Right atrium auricular region (tissue), 2 donors: ENCODE data around the gene IL21R. TPM values are rescaled to one million over a fixed set of nuclear protein-coding genes. Genes with fewer than 3 reads are reported as not detected.

Experiments
- DNase-seq: peaks from one replicate; pipeline ENCODE4 v3.0.0-alpha.2; 2019; ENCODE audit warnings: low spot score
- H3K27ac ChIP-seq, 2 donors: fragments of 200-600 bp; sonication (generic); 1 replicate in 1 of 2; 2 replicates in 1 of 2; pipeline ENCODE4 v1.5.1; 2016 to 2019
- H3K27me3 ChIP-seq, 2 donors: fragments of 200-600 bp; sonication (generic); one replicate each; pipeline versions ENCODE4 v1.5.1 to v1.6.0; 2017 to 2019
- H3K36me3 ChIP-seq: fragments of 200-600 bp; sonication (generic); one replicate; pipeline ENCODE4 v1.5.1; 2016
- H3K4me1 ChIP-seq, 2 donors: fragments of 200-600 bp; sonication (generic); one replicate each; pipeline versions ENCODE4 v1.5.1 to v1.6.0; 2017 to 2019
- H3K4me3 ChIP-seq, 2 donors: fragments of 200-600 bp; sonication (generic); 1 replicate in 1 of 2; 2 replicates in 1 of 2; pipeline ENCODE4 v1.5.1; 2017 to 2019; ENCODE audit warnings: mild to moderate bottlenecking in 1 of 2, moderate library complexity in 1 of 2
- H3K9me3 ChIP-seq, 2 donors: fragments of 200-600 bp; sonication (generic); one replicate each; pipeline ENCODE4 v1.5.1; 2019
- CTCF ChIP-seq, 2 donors: fragments of 200-600 bp; sonication (generic); IDR thresholded peaks; one replicate each; pipeline ENCODE4 v1.5.1; 2019; ENCODE audit warnings: antibody characterized with exemption in 2 of 2
- total RNA-seq, 2 donors: library from RNA; depleted of rRNA; stranded (reverse); fragments of >200 nt; gene quantifications; one replicate each; pipeline ENCODE4 v1.1.0, GENCODE V29; 2016

Gene IL21R
- total RNA-seq, 2 donors from 2014 or later, result 0.07 to 1.3 TPM

GRCh38 chr16:27476240-27476639, 74.3 kb downstream of the IL21R start:
- H3K27me3 ChIP-seq, result no peaks in the 10 kb centered on the region
- no peak for DNase-seq
- H3K36me3 ChIP-seq, result peaks cover 85% of the 10 kb centered on the region
- no peaks in the 10 kb centered on the region for H3K4me1 ChIP-seq
- H3K9me3 ChIP-seq, result no peaks in the 10 kb centered on the region
- H3K4me3 ChIP-seq, result no peak overlapping the region
- no peak overlapping the region for H3K27ac ChIP-seq
- TF ChIP-seq CTCF (IDR thresholded peaks at IDR 0.05), result no peak

- DNase-seq, result no peak
- no peak overlapping the region for H3K27ac ChIP-seq
- H3K4me1 ChIP-seq, result no peaks in the 10 kb centered on the region
- peaks cover 89% of the 10 kb centered on the region for H3K36me3 ChIP-seq
- H3K9me3 ChIP-seq, result no peaks in the 10 kb centered on the region
- no peaks in the 10 kb centered on the region for H3K27me3 ChIP-seq
- no peak for TF ChIP-seq CTCF (IDR thresholded peaks at IDR 0.05)
- H3K4me3 ChIP-seq, result no peak overlapping the region
Measured at GRCh38 chr16:27480761-27481160, 78.8 kb downstream of the IL21R start.

GRCh38 chr16:27481282-27481934, 79.4 kb downstream of the IL21R start:
- peaks cover 89% of the 10 kb centered on the region for H3K36me3 ChIP-seq
- H3K4me1 ChIP-seq, result no peaks in the 10 kb centered on the region
- DNase-seq, result no peak
- no peak for TF ChIP-seq CTCF (IDR thresholded peaks at IDR 0.05)
- H3K4me3 ChIP-seq, result no peak overlapping the region
- H3K27me3 ChIP-seq, result no peaks in the 10 kb centered on the region
- H3K27ac ChIP-seq, result no peak overlapping the region
- H3K9me3 ChIP-seq, result no peaks in the 10 kb centered on the region

GRCh38 chr16:27482397-27483087, 80.6 kb downstream of the IL21R start:
- H3K4me1 ChIP-seq, result no peaks in the 10 kb centered on the region
- no peaks in the 10 kb centered on the region for H3K9me3 ChIP-seq
- no peak for TF ChIP-seq CTCF (IDR thresholded peaks at IDR 0.05)
- DNase-seq, result no peak
- no peak overlapping the region for H3K27ac ChIP-seq
- no peak overlapping the region for H3K4me3 ChIP-seq
- peaks cover 89% of the 10 kb centered on the region for H3K36me3 ChIP-seq
- no peaks in the 10 kb centered on the region for H3K27me3 ChIP-seq

GRCh38 chr16:27483088-27483437, 81.1 kb downstream of the IL21R start:
- no peaks in the 10 kb centered on the region for H3K9me3 ChIP-seq
- peaks cover 89% of the 10 kb centered on the region for H3K36me3 ChIP-seq
- H3K27ac ChIP-seq, result no peak overlapping the region
- DNase-seq, result no peak
- no peak overlapping the region for H3K4me3 ChIP-seq
- H3K27me3 ChIP-seq, result no peaks in the 10 kb centered on the region
- no peak for TF ChIP-seq CTCF (IDR thresholded peaks at IDR 0.05)
- no peaks in the 10 kb centered on the region for H3K4me1 ChIP-seq
